WTC11 (cell line): ENCODE measurements around the gene ADNP2.

Source experiments
- ESRRA ChIP-seq: sonication (generic); formaldehyde crosslinking; IDR thresholded peaks from 2 replicates; pipeline ENCODE4 v1.8.1; 2022; ENCODE audit warnings: mild to moderate bottlenecking, missing genetic modification reagents, borderline replicate concordance
- SP1 ChIP-seq: sonication (generic); formaldehyde crosslinking; conservative IDR thresholded peaks from 2 replicates; pipeline ENCODE4 v1.8.1; 2022; ENCODE audit warnings: missing genetic modification reagents
- ZNF121 ChIP-seq: sonication (generic); formaldehyde crosslinking; IDR thresholded peaks from 2 replicates; pipeline ENCODE4 v1.8.0; 2023; ENCODE audit warnings: missing genetic modification reagents
- TF ChIP-seq, protein P1 (sequence below): fragments of 200-600 bp; IDR thresholded peaks from 2 replicates; pipeline ENCODE4 v1.8.0; 2022; ENCODE audit warnings: antibody characterized with exemption
- TF ChIP-seq, protein P2 (sequence below): sonication (generic); formaldehyde crosslinking; IDR thresholded peaks from 2 replicates; pipeline ENCODE4 v1.8.0; 2022; ENCODE audit warnings: mild to moderate bottlenecking, missing genetic modification reagents
- TF ChIP-seq, protein P3 (sequence below): sonication (generic); formaldehyde crosslinking; IDR thresholded peaks from 2 replicates; pipeline ENCODE4 v1.8.1; 2023; ENCODE audit warnings: mild to moderate bottlenecking, missing genetic modification reagents, moderate library complexity
- TF ChIP-seq, protein P4 (sequence below): sonication (generic); formaldehyde crosslinking; IDR thresholded peaks from 2 replicates; pipeline ENCODE4 v1.8.0; 2022; ENCODE audit warnings: mild to moderate bottlenecking, missing genetic modification reagents
- TF ChIP-seq, protein P5 (sequence below): sonication (generic); formaldehyde crosslinking; IDR thresholded peaks from 2 replicates; pipeline ENCODE4 v1.8.1; 2022; ENCODE audit warnings: missing genetic modification reagents, borderline replicate concordance
- TF ChIP-seq, protein P6 (sequence below): sonication (generic); formaldehyde crosslinking; IDR thresholded peaks from 2 replicates; pipeline ENCODE4 v1.8.1; 2022; ENCODE audit warnings: low read depth, missing genetic modification reagents, borderline replicate concordance
- TF ChIP-seq, protein P7 (sequence below): sonication (generic); formaldehyde crosslinking; IDR thresholded peaks from 2 replicates; pipeline ENCODE4 v1.8.1; 2022; ENCODE audit warnings: mild to moderate bottlenecking, moderate library complexity, missing genetic modification reagents

DNA sequence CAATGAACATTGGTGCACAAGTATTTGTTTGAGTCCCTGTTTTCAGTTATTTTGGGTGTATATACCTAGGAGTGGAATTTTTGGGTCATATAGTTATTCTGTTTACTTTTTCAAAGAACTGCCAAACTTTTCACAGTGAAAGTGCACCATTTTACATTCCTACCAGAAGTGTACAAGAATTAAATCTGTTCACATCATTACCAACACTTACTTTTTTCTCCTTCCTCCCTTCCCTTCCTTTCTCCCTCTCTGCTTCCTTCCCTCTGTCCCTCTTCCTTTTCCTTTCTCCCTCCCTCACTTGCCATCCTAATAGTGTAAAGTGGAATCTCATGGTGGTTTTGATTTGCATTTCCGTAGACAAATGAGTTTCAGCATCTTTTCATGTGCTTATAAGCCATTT, 11.9 kb downstream of the ADNP2 start:
- TF ChIP-seq, protein P1, sequence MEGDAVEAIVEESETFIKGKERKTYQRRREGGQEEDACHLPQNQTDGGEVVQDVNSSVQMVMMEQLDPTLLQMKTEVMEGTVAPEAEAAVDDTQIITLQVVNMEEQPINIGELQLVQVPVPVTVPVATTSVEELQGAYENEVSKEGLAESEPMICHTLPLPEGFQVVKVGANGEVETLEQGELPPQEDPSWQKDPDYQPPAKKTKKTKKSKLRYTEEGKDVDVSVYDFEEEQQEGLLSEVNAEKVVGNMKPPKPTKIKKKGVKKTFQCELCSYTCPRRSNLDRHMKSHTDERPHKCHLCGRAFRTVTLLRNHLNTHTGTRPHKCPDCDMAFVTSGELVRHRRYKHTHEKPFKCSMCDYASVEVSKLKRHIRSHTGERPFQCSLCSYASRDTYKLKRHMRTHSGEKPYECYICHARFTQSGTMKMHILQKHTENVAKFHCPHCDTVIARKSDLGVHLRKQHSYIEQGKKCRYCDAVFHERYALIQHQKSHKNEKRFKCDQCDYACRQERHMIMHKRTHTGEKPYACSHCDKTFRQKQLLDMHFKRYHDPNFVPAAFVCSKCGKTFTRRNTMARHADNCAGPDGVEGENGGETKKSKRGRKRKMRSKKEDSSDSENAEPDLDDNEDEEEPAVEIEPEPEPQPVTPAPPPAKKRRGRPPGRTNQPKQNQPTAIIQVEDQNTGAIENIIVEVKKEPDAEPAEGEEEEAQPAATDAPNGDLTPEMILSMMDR, result no peak
- TF ChIP-seq SP1 (CRISPR knock-in tag) (no peak), ZNF121 (CRISPR knock-in tag) (no peak), ESRRA (no peak)
- TF ChIP-seq, protein P2, sequence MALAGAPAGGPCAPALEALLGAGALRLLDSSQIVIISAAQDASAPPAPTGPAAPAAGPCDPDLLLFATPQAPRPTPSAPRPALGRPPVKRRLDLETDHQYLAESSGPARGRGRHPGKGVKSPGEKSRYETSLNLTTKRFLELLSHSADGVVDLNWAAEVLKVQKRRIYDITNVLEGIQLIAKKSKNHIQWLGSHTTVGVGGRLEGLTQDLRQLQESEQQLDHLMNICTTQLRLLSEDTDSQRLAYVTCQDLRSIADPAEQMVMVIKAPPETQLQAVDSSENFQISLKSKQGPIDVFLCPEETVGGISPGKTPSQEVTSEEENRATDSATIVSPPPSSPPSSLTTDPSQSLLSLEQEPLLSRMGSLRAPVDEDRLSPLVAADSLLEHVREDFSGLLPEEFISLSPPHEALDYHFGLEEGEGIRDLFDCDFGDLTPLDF (CRISPR knock-in tag), result no peak
- TF ChIP-seq, protein P3, sequence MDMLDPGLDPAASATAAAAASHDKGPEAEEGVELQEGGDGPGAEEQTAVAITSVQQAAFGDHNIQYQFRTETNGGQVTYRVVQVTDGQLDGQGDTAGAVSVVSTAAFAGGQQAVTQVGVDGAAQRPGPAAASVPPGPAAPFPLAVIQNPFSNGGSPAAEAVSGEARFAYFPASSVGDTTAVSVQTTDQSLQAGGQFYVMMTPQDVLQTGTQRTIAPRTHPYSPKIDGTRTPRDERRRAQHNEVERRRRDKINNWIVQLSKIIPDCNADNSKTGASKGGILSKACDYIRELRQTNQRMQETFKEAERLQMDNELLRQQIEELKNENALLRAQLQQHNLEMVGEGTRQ, result no peak
- TF ChIP-seq, protein P4, sequence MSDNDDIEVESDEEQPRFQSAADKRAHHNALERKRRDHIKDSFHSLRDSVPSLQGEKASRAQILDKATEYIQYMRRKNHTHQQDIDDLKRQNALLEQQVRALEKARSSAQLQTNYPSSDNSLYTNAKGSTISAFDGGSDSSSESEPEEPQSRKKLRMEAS (CRISPR knock-in tag), result no peak
- TF ChIP-seq, protein P5, sequence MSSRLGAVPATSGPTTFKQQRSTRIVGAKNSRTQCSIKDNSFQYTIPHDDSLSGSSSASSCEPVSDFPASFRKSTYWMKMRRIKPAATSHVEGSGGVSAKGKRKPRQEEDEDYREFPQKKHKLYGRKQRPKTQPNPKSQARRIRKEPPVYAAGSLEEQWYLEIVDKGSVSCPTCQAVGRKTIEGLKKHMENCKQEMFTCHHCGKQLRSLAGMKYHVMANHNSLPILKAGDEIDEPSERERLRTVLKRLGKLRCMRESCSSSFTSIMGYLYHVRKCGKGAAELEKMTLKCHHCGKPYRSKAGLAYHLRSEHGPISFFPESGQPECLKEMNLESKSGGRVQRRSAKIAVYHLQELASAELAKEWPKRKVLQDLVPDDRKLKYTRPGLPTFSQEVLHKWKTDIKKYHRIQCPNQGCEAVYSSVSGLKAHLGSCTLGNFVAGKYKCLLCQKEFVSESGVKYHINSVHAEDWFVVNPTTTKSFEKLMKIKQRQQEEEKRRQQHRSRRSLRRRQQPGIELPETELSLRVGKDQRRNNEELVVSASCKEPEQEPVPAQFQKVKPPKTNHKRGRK (CRISPR knock-in tag), result no peak
- TF ChIP-seq, protein P6, sequence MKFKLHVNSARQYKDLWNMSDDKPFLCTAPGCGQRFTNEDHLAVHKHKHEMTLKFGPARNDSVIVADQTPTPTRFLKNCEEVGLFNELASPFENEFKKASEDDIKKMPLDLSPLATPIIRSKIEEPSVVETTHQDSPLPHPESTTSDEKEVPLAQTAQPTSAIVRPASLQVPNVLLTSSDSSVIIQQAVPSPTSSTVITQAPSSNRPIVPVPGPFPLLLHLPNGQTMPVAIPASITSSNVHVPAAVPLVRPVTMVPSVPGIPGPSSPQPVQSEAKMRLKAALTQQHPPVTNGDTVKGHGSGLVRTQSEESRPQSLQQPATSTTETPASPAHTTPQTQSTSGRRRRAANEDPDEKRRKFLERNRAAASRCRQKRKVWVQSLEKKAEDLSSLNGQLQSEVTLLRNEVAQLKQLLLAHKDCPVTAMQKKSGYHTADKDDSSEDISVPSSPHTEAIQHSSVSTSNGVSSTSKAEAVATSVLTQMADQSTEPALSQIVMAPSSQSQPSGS (CRISPR knock-in tag), result no peak
- TF ChIP-seq, protein P7, sequence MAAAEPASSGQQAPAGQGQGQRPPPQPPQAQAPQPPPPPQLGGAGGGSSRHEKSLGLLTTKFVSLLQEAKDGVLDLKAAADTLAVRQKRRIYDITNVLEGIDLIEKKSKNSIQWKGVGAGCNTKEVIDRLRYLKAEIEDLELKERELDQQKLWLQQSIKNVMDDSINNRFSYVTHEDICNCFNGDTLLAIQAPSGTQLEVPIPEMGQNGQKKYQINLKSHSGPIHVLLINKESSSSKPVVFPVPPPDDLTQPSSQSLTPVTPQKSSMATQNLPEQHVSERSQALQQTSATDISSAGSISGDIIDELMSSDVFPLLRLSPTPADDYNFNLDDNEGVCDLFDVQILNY, result no peak
